HAP-1 (cell line): Measurements from ENCODE around the gene DNAJB5.

Experiments used
- DNase-seq, 2 experiments: peaks; one replicate each; pipeline ENCODE4 v3.0.0-alpha.2; 2016 to 2020; ENCODE audit warnings: low spot score in 2 of 2
- H3K27me3 ChIP-seq: fragments of 250-450 bp; sonication (Bioruptor Pico); 2 replicates; pipeline ENCODE4 v1.5.1; 2020; ENCODE audit warnings: low read depth, mild to moderate bottlenecking, moderate library complexity
- H3K36me3 ChIP-seq: fragments of 250-450 bp; sonication (Bioruptor Pico); replicated peaks from 2 replicates; pipeline ENCODE4 v1.5.1; 2020; ENCODE audit warnings: mild to moderate bottlenecking
- H3K4me1 ChIP-seq: fragments of 250-450 bp; sonication (Bioruptor Pico); 2 replicates; pipeline ENCODE4 v1.5.1; 2020; ENCODE audit warnings: mild to moderate bottlenecking
- H3K4me3 ChIP-seq: fragments of 250-450 bp; sonication (Bioruptor Pico); 2 replicates; pipeline ENCODE4 v1.5.1; 2020; ENCODE audit warnings: mild to moderate bottlenecking, moderate library complexity
- H3K9me3 ChIP-seq: fragments of 250-450 bp; sonication (Bioruptor Pico); 2 replicates; pipeline ENCODE4 v1.5.1; 2020; ENCODE audit warnings: mild to moderate bottlenecking, moderate library complexity
- in situ Hi-C: fragments of 300-500 bp; cut with MboI; formaldehyde crosslinking; loops from 3 replicates; pipeline ENCODE4 v1.14.3; 2020; ENCODE audit warnings: low sequenced_read_pairs, inconsistent platforms, mixed read lengths

The DNAJB5 gene

DNA sequence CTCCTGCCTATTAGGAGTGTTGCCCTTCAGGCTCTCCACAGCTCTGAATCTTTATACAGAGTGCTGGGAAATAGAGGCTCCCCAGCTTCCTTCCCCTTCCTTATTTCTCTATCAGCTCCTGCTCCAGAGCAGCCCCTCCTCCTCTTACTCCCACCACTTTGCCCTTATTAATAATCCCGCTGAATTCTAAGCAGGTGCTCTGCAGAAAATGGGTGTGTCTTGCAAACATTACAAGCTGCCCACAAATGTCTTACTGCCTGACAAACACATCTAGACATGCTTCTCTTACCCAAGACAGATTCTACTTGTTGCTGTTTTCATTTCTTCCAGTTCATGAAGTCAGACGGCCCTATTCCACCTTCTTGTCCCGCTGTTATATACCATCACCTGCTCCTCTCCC is 25.1 kb upstream of the DNAJB5 start:
- Histone ChIP-seq H3K27me3 (peaks cover 47% of the 10 kb centered on the region), H3K4me1 (no peaks in the 10 kb centered on the region), H3K36me3 (no peaks in the 10 kb centered on the region), H3K4me3 (no peak overlapping the region), H3K9me3 (no peaks in the 10 kb centered on the region)
- in situ Hi-C loops = no loop called here
- no peak for DNase-seq

DNA sequence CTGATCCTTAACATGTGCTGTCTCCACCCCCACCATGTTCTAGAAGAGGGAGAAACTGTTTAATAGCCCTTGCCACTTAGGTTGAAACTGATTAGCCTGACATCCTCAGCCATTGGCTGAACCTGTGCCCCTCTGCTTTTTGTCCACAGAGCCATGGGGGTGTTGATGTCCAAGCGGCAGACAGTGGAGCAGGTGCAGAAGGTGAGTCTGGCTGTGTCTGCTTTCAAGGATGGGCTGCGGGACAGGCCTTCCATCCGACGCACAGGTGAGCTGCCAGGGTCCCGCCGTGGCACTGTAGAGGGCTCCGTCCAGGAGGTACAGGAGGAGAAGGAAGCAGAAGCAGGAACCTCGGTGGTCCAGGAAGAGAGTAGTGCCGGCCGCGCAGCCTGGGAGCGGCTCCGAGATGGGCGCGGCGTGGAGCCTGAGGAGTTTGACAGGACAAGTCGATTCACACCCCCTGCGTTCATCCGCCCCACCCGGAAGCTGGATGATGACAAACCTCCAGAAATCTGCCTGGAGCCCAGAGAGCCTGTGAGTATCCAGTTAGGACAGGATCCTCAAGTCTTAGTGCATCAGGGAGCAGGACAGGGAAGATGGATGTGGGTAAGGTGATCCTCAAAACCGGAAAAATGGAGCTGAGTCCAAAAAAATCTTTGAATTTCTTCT is 18.3 kb upstream of the DNAJB5 start:
- Histone ChIP-seq H3K27me3 (peaks cover 13% of the 10 kb centered on the region), H3K36me3 (no peaks in the 10 kb centered on the region), H3K4me3 (no peak overlapping the region), H3K9me3 (no peaks in the 10 kb centered on the region), H3K4me1 (no peaks in the 10 kb centered on the region)
- in situ Hi-C loops = no loop called here
- no peak for DNase-seq

DNA sequence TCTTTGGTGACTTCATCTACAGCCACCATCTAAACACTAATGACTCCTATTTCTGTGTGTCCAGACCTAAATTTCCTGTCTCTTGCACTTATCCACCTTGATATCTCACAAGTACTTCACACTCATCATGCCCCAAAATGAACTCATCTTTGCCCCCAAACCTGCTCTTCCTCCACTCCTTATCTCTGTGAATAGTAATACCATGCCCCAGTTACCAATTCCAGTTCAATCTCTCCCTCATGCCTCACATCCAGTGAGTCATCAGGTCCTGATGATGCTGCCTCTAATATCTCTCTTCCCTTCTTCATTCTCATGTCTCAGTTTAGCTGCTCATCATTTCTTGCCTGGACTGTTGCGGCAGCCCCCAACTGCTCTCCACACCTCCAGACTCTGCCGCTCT is 14.9 kb upstream of the DNAJB5 start:
- no peaks in the 10 kb centered on the region for H3K36me3 ChIP-seq
- peaks cover 7% of the 10 kb centered on the region; the same call in 1 of the 2 replicates for H3K27me3 ChIP-seq
- no peaks in the 10 kb centered on the region for H3K9me3 ChIP-seq
- H3K4me3 ChIP-seq = no peak overlapping the region
- DNase-seq = no peak
- in situ Hi-C loops = no loop called here
- no peaks in the 10 kb centered on the region for H3K4me1 ChIP-seq

DNA sequence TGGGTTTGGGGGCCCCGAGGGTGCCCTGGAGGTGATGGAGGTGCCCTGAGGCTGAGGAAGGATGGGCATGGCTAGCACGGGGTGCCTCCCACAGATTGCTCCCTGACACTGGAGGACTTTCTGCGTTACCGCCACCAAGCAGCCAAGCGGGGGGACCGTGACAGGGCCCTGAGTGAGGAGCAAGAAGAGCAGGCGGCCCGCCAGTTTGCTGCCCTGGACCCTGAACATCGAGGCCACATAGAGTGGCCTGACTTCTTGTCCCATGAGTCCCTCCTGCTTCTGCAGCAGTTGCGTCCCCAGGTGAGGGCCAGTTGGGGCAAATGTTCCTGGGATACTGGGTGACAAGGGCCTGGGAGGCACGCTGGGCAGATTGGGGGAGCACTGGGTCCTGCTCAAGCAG is 13.1 kb upstream of the DNAJB5 start:
- Histone ChIP-seq H3K4me1 (no peaks in the 10 kb centered on the region), H3K36me3 (no peaks in the 10 kb centered on the region), H3K27me3 (peaks cover 7% of the 10 kb centered on the region; the same call in 1 of the 2 replicates), H3K9me3 (no peaks in the 10 kb centered on the region), H3K4me3 (no peak overlapping the region)
- DNase-seq = no peak
- in situ Hi-C loops = no loop called here

DNA sequence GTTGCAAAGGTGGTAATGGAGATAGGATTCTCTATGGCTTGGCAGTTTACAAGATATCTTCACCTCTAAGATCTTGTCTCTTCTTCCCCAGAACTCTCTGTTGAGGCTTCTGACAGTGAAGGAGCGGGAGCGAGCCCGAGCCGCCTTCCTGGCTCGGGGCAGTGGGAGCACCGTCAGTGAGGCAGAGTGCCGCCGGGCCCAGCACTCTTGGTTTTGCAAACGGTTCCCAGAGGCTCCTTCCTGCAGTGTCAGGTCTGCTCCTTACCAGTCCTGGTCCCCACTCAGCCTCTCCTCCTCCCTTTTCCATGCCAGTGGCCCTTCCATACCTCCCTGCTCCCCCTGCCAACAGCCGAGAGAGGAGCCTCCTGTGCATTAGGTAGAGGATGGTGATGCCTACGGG is 12.6 kb upstream of the DNAJB5 start:
- no peak overlapping the region for H3K4me3 ChIP-seq
- in situ Hi-C loops = no loop called here
- no peaks in the 10 kb centered on the region for H3K9me3 ChIP-seq
- no peaks in the 10 kb centered on the region for H3K36me3 ChIP-seq
- peaks cover 7% of the 10 kb centered on the region; the same call in 1 of the 2 replicates for H3K27me3 ChIP-seq
- H3K4me1 ChIP-seq = no peaks in the 10 kb centered on the region
- DNase-seq = no peak

DNA sequence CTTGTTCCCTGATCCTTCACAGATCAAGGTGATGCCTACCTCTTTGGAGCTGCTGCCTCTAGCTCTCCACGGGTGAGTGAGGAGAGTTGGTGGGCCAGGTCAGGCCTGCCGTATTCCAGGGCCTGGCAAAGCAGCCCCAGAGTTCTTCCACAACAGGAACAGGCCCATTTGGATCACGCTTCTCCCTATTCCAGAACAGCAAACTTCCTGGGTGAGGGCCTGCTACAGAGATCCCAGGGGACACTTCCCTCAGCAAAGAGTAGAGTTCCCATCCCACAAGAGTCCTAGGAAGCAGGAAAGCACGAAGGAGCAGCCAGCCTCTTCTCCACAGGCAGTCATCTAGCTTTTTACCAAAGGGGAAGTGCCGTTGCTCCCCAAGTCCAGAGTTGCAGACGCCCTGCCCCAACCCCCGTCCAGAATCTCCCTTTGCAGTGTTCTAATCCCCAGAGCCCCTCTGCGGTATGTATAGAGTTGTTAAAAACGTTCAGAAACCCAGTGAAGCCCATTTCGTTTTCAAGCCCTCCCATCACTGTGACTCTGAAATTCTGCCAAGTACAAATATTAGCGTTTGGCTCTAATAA is 9.3 kb upstream of the DNAJB5 start:
- Histone ChIP-seq H3K4me1 (no peaks in the 10 kb centered on the region), H3K9me3 (no peaks in the 10 kb centered on the region), H3K36me3 (no peaks in the 10 kb centered on the region), H3K4me3 (no peak overlapping the region), H3K27me3 (peaks cover 5% of the 10 kb centered on the region; the same call in 1 of the 2 replicates)
- DNase-seq = no peak
- in situ Hi-C loops = loop anchor here (5.0 kb wide), 1 partner anchor 73 kb away; no protein-coding TSS in a partner anchor

DNA sequence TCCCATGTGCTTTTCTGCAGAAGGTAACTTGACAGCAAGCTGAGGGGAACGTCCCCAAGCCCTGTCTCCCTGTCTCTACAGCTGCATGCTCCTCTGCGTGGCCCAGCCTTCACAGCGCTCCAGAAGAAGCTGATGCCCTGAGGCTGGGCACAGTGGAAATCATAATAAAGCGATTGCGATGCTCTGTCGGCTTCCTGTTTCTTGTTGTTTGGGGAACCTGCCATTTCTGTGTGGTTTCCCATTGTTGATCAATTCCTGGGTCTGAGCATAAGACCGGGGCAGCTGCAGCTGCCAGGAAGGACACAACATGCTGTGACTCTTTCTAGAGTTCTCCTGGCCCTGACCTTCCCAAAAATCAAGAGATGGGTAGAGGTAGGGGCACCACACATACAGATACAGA is 7.2 kb upstream of the DNAJB5 start:
- no peaks in the 10 kb centered on the region for H3K4me1 ChIP-seq
- peaks cover 2% of the 10 kb centered on the region; the same call in 1 of the 2 replicates for H3K27me3 ChIP-seq
- H3K9me3 ChIP-seq = no peaks in the 10 kb centered on the region
- H3K36me3 ChIP-seq = no peaks in the 10 kb centered on the region
- DNase-seq = no peak
- no peak overlapping the region for H3K4me3 ChIP-seq
- in situ Hi-C loops = loop anchor here (5.0 kb wide), 1 partner anchor 75 kb away; no protein-coding TSS in a partner anchor

DNA sequence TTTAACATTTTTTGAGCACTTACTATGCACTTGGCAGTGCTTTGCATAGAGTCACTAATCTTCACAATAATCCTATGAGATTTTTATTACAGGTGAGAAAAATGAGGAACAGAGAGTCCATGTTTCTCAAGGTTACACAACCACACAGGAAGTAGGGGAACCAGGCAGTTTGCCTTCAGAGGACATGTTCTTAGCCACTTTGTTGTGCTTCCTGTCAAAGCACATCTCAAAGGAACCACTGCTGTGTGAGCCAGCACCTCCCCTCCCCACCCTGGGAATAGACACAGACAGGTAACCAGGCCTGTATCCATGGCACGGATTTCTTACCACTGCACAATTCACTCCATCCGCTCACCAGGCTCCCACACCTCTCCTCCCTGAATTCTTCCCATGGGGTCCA is 6.3 kb upstream of the DNAJB5 start:
- H3K36me3 ChIP-seq = no peaks in the 10 kb centered on the region
- H3K4me3 ChIP-seq = no peak overlapping the region
- H3K27me3 ChIP-seq = peaks cover 2% of the 10 kb centered on the region; the same call in 1 of the 2 replicates
- DNase-seq = no peak
- no peaks in the 10 kb centered on the region for H3K9me3 ChIP-seq
- in situ Hi-C loops = loop anchor here (5.0 kb wide), 1 partner anchor 76 kb away; no protein-coding TSS in a partner anchor
- H3K4me1 ChIP-seq = no peaks in the 10 kb centered on the region

DNA sequence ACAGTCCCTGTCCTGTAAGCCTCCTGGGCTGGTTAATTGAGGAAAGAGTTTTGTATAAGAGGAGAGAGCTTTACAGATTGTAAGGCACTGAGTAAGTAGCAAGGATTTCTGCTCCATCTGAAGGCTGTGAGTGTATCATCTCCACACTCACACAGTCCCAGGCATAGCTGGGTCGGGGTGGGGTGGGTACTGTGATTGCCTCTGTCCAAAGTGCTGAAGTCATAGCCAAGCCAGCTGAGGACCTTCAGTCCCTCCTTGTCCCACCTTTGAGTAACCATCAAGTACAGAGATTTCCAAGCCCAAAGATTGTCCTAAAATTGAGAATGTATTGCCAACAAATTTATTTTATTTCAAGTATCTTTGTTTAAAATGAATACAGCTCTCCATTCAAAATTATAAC is 5.5 kb upstream of the DNAJB5 start:
- Histone ChIP-seq H3K9me3 (no peaks in the 10 kb centered on the region), H3K4me3 (no peak overlapping the region), H3K36me3 (no peaks in the 10 kb centered on the region), H3K27me3 (peaks cover 2% of the 10 kb centered on the region; the same call in 1 of the 2 replicates), H3K4me1 (peaks cover 5% of the 10 kb centered on the region; the same call in 1 of the 2 replicates)
- in situ Hi-C loops = loop anchor here (5.0 kb wide), 1 partner anchor 77 kb away; no protein-coding TSS in a partner anchor
- DNase-seq = peak in 1 of 2 experiments; percentile 59

DNA sequence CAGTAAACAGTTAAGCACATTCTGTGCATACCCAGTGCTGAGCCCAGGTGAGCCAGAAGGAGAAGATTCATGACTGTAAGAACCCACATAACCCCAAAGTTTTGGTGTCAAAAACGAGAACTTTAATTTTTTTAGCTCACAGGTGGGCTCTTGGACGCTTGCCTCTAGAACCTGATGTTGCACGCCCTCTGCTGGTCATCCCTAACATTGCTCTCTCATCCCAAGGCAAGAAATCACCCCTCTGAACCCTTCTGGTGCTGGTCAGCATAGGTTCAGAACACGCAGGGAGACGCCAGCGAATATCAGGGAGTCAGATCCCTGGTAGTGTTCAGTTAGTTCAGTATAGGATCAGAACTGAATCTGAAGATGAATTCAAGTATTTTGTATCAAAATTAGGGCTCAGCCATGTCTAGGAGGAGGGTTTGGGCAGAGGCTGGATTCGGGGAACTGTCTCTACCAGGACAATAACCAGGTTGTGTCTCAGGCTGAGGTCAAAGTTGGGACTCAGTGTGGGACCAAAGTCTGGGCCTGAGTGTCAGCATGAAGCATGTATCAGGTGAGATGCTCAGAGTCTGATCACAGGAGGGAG is 4.1 kb upstream of the DNAJB5 start:
- Histone ChIP-seq H3K4me1 (peaks cover 5% of the 10 kb centered on the region; the same call in 1 of the 2 replicates), H3K9me3 (no peaks in the 10 kb centered on the region), H3K36me3 (no peaks in the 10 kb centered on the region), H3K4me3 (no peak overlapping the region), H3K27me3 (no peaks in the 10 kb centered on the region; the same call in 1 of the 2 replicates)
- in situ Hi-C loops = no loop called here
- peak; percentile 39 to 83 for DNase-seq

DNA sequence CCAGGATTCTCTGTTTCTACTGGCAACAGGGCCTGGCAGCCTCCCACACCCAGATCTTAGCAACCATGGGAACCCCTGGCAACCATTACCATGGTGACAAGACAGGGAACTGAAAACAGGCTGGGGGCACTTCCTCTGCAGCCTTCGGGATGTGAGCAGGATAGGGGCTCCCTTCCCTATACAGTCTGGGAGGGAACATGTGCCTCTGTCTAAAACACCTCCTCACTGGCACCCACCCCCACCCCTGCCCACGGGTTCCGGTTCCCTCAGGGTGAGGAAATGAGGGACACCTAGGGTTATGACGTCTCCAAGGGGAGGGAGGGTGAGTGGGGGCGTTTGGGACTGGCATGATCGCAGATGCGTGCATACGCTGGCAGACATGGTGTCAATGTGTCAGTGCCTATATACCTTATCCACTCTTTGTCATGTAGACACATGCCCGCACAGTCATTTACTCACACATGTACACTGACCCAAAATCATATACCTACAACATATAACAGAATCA is 3.0 kb upstream of the DNAJB5 start:
- Histone ChIP-seq H3K36me3 (no peaks in the 10 kb centered on the region), H3K9me3 (no peaks in the 10 kb centered on the region), H3K4me3 (no peak overlapping the region), H3K4me1 (peaks cover 5% of the 10 kb centered on the region; the same call in 1 of the 2 replicates), H3K27me3 (no peaks in the 10 kb centered on the region; the same call in 1 of the 2 replicates)
- in situ Hi-C loops = no loop called here
- DNase-seq = no peak

DNA sequence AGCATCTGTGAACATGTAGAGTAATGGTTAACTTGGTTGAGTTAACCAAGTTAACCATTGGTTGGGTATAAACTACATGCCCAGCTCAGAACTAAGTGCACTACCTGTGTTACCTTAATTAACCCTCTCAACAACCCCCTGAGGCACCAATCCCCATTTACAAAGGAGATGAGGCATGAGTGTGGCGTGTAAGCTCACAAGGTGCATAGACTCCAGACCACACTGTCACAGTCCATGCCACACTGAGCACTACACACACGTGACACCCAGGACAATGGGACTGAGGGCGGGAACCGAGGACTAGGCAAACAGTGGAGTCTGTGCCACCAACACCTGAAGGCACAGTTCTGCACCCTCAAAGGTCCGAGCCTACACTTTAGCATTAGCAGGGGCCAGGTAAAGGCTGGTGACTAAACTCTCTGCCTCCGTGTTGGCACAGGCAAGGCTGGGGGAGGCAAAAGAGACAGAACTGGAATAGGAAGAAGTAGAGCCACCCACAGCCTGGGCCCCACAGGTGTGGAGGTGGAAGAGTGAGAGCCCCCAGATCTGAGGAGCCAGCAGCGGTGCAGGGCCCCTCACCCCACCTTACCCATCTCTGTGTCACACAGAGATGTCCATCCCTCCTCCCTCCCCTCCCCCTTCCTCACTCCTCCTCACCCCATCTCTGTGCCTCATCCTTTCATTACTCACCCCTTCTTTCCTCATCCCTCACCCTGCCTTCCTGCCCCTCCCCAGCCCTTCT is 2.2 kb upstream of the DNAJB5 start:
- no peaks in the 10 kb centered on the region; the same call in 1 of the 2 replicates for H3K27me3 ChIP-seq
- H3K4me3 ChIP-seq = no peak overlapping the region
- no peaks in the 10 kb centered on the region for H3K36me3 ChIP-seq
- DNase-seq = no peak
- H3K4me1 ChIP-seq = peaks cover 5% of the 10 kb centered on the region; the same call in 1 of the 2 replicates
- H3K9me3 ChIP-seq = no peaks in the 10 kb centered on the region
- in situ Hi-C loops = no loop called here

DNA sequence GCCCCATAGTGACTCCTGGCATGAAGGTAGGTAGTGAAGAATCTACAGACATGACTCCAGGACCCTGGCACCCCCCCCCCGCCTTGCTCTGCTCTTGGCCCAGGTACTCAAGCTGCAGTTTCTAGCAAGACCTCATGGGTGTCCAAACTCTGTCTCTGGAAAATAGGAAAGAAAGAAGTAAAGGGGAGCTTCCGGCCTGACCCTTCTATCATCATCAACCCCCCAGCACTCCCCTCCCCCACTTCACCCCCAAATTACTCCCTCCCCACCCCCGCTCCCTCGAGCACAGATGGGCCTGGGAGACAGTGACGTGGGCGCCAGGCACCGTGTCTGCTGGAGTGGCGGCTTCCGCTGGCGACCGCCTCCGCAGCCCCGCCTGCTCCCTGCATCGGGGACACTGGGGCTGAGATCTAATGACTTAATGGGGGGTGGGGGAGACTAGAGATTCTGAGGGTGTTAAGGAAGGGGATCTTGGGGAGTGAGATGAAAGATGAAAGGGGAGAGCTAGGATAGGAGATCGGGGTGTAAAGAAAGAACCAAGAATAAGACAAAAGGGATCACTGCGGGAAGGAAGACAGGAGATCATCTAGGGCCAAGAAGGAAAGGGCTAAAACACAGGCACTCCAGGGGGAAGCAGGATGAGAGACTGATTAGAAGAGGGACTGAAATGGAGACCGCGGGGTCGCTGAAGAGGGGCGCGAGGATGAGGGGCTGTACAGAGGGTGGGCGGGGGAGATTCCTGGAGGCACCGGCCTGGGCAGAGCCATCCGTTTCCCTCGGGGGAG is 1.1 kb upstream of the DNAJB5 start:
- Histone ChIP-seq H3K36me3 (no peaks in the 10 kb centered on the region), H3K4me3 (peak overlapping the region; percentile 34), H3K4me1 (peaks cover 5% of the 10 kb centered on the region; the same call in 1 of the 2 replicates), H3K9me3 (no peaks in the 10 kb centered on the region), H3K27me3 (no peaks in the 10 kb centered on the region; the same call in 1 of the 2 replicates)
- in situ Hi-C loops = no loop called here
- no peak for DNase-seq
